Neural progenitor cell (in vitro differentiated cells): ENCODE results near the gene EXOSC10. TPM values are rescaled to one million over a fixed set of nuclear protein-coding genes. Genes with fewer than 3 reads are reported as not detected.

Experiments
- DNase-seq: peaks from one replicate; pipeline ENCODE4 v3.0.0-alpha.2; 2016; ENCODE audit warnings: low spot score
- H2AFZ ChIP-seq: fragments of 200-600 bp; sonication (generic); replicated peaks from 2 replicates; pipeline ENCODE4 v1.6.1; 2016; ENCODE audit warnings: antibody characterized with exemption
- H3F3A ChIP-seq: fragments of 200-600 bp; sonication (generic); 2 replicates; pipeline ENCODE4 v1.6.1; 2016; ENCODE audit warnings: antibody characterized with exemption, low read depth
- H3K27ac ChIP-seq: fragments of 200-600 bp; sonication (generic); 2 replicates; pipeline ENCODE4 v1.5.1; 2016; ENCODE audit warnings: mild to moderate bottlenecking
- H3K27me3 ChIP-seq: fragments of 200-600 bp; sonication (generic); 2 replicates; pipeline ENCODE4 v1.6.1; 2016; ENCODE audit warnings: mild to moderate bottlenecking, moderate library complexity
- H3K36me3 ChIP-seq: fragments of 200-600 bp; sonication (generic); 2 replicates; pipeline ENCODE4 v1.5.1; 2016
- H3K4me1 ChIP-seq: fragments of 200-600 bp; sonication (generic); 2 replicates; pipeline ENCODE4 v1.6.1; 2016; ENCODE audit warnings: mixed run types
- H3K4me2 ChIP-seq: fragments of 200-600 bp; sonication (generic); 2 replicates; pipeline ENCODE4 v1.6.1; 2016
- H3K4me3 ChIP-seq: fragments of 200-600 bp; sonication (generic); 2 replicates; pipeline ENCODE4 v1.5.1; 2016
- H3K79me2 ChIP-seq: fragments of 200-600 bp; sonication (generic); 2 replicates; pipeline ENCODE4 v1.6.1; 2016; ENCODE audit warnings: low read depth
- H3K9ac ChIP-seq: fragments of 200-600 bp; sonication (generic); 2 replicates; pipeline ENCODE4 v1.6.1; 2016
- H3K9me3 ChIP-seq: fragments of 200-600 bp; sonication (generic); 2 replicates; pipeline ENCODE4 v1.5.1; 2016; ENCODE audit warnings: low read depth
- H4K20me1 ChIP-seq: fragments of 200-600 bp; sonication (generic); 2 replicates; pipeline ENCODE4 v1.6.1; 2016; ENCODE audit warnings: low read depth
- H3K27ac Mint-ChIP-seq: 3 replicates; pipeline ENCODE4 v1.8.0; 2021; ENCODE audit warnings: mixed read lengths
- H3K27me3 Mint-ChIP-seq: 2 replicates; pipeline ENCODE4 v1.8.0; 2022; ENCODE audit warnings: low read depth, mild to moderate bottlenecking, inconsistent platforms, moderate library complexity, mixed read lengths; ENCODE audit not compliant: insufficient read depth
- H3K36me3 Mint-ChIP-seq: 3 replicates; pipeline ENCODE4 v1.8.0; 2021; ENCODE audit warnings: mixed read lengths
- H3K4me1 Mint-ChIP-seq: 3 replicates; pipeline ENCODE4 v1.8.0; 2021; ENCODE audit warnings: mixed read lengths
- H3K4me3 Mint-ChIP-seq: 3 replicates; pipeline ENCODE4 v1.8.0; 2021; ENCODE audit warnings: mild to moderate bottlenecking, moderate library complexity, mixed read lengths
- H3K9me3 Mint-ChIP-seq: 3 replicates; pipeline ENCODE4 v1.8.0; 2020; ENCODE audit warnings: mixed read lengths
- EZH2 ChIP-seq: fragments of 200-600 bp; sonication (generic); IDR thresholded peaks from 2 replicates; pipeline ENCODE4 v1.6.1; 2017; ENCODE audit warnings: antibody characterized with exemption, mild to moderate bottlenecking, moderate library complexity
- EZH2phosphoT487 ChIP-seq: fragments of 200-600 bp; sonication (generic); IDR thresholded peaks from 2 replicates; pipeline ENCODE4 v1.6.1; 2017; ENCODE audit warnings: antibody characterized with exemption
- total RNA-seq: library from RNA; depleted of rRNA; stranded (reverse); fragments of >200 nt; gene quantifications from 2 replicates; pipeline ENCODE4 v1.2.3, GENCODE V29; 2015; ENCODE audit warnings: low replicate concordance
- TF ChIP-seq, protein P1 (sequence below): fragments of 200-600 bp; sonication (generic); IDR thresholded peaks from 2 replicates; pipeline ENCODE4 v1.5.1; 2017; ENCODE audit warnings: antibody characterized with exemption, mild to moderate bottlenecking

Gene EXOSC10
- total RNA-seq, 1 donor from 2014 or later, result 102 TPM

DNA sequence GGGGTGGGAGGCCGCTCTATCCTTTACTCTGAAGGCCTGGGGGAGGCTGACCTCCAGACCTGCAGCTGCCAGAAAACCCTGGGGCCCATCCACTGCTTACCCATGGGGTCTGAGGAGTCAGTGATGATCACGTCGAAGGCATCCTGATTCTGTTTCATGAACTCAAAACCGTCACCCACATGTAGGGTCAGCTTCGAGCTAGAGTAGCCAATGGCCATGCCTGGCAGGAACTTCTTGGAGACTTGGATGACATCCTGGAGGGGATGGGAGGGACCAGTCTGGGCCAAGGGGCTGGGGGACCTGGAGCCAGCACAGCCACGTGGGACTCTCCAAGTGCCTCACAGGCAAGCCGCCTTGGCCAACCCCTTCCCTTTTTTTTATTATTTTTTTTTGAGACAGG lies 43.2 kb downstream of the EXOSC10 start:
- Histone ChIP-seq H3K4me2 (no peak overlapping the region), H3K27ac (no peak overlapping the region), H3K27me3 (no peaks in the 10 kb centered on the region), H3K9ac (no peak overlapping the region), H3K4me1 (peaks cover 30% of the 10 kb centered on the region), H3K79me2 (peaks cover 34% of the 10 kb centered on the region), H4K20me1 (peaks cover 45% of the 10 kb centered on the region), H3K4me3 (no peak overlapping the region), H2AFZ (no peak overlapping the region), H3F3A (peaks cover 27% of the 10 kb centered on the region), H3K9me3 (no peaks in the 10 kb centered on the region), H3K36me3 (no peaks in the 10 kb centered on the region)
- no peak overlapping the region for H3K4me3 Mint-ChIP-seq
- TF ChIP-seq EZH2phosphoT487 (no peak), EZH2 (no peak)
- TF ChIP-seq, protein P1, sequence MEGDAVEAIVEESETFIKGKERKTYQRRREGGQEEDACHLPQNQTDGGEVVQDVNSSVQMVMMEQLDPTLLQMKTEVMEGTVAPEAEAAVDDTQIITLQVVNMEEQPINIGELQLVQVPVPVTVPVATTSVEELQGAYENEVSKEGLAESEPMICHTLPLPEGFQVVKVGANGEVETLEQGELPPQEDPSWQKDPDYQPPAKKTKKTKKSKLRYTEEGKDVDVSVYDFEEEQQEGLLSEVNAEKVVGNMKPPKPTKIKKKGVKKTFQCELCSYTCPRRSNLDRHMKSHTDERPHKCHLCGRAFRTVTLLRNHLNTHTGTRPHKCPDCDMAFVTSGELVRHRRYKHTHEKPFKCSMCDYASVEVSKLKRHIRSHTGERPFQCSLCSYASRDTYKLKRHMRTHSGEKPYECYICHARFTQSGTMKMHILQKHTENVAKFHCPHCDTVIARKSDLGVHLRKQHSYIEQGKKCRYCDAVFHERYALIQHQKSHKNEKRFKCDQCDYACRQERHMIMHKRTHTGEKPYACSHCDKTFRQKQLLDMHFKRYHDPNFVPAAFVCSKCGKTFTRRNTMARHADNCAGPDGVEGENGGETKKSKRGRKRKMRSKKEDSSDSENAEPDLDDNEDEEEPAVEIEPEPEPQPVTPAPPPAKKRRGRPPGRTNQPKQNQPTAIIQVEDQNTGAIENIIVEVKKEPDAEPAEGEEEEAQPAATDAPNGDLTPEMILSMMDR, result no peak
- no peak for DNase-seq
- H3K9me3 Mint-ChIP-seq, result no peaks in the 10 kb centered on the region
- peaks cover 3% of the 10 kb centered on the region for H3K36me3 Mint-ChIP-seq
- H3K27me3 Mint-ChIP-seq, result peaks cover 3% of the 10 kb centered on the region
- peaks cover 27% of the 10 kb centered on the region for H3K4me1 Mint-ChIP-seq
- H3K27ac Mint-ChIP-seq, result no peak overlapping the region

DNA sequence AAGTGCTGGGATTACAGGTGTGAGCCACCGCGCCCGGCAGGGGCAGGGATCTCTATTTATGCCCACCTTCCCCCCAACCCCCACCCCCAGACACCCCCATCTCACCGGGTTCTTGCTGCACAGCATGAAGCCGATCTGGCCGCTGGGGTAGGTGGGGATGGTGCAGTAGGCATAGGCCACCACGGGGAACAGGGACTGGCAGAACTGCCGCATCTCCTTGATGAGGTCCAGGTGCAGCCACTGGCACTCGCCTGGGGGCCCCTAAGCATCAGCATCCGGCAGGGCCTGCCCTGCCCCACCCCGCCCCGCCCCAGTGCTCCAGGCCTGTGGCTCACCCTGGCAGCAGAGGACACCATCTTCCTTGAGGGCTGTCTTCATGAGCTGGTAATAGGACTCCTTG lies 44.0 kb downstream of the EXOSC10 start:
- no peaks in the 10 kb centered on the region for H3K9me3 Mint-ChIP-seq
- peaks cover 27% of the 10 kb centered on the region for H3K4me1 Mint-ChIP-seq
- no peak overlapping the region for H3K4me3 Mint-ChIP-seq
- Histone ChIP-seq H3K4me3 (no peak overlapping the region), H3K36me3 (no peaks in the 10 kb centered on the region), H3K9me3 (no peaks in the 10 kb centered on the region), H3K79me2 (peaks cover 26% of the 10 kb centered on the region), H2AFZ (no peak overlapping the region), H3K9ac (no peak overlapping the region), H3K4me2 (no peak overlapping the region), H3K4me1 (peaks cover 25% of the 10 kb centered on the region), H3K27me3 (no peaks in the 10 kb centered on the region), H3F3A (peaks cover 19% of the 10 kb centered on the region), H3K27ac (no peak overlapping the region), H4K20me1 (peaks cover 45% of the 10 kb centered on the region)
- H3K27me3 Mint-ChIP-seq, result no peaks in the 10 kb centered on the region
- peaks cover 3% of the 10 kb centered on the region for H3K36me3 Mint-ChIP-seq
- DNase-seq, result no peak
- TF ChIP-seq EZH2phosphoT487 (no peak), EZH2 (no peak)
- TF ChIP-seq, protein P1, result no peak
- H3K27ac Mint-ChIP-seq, result no peak overlapping the region

DNA sequence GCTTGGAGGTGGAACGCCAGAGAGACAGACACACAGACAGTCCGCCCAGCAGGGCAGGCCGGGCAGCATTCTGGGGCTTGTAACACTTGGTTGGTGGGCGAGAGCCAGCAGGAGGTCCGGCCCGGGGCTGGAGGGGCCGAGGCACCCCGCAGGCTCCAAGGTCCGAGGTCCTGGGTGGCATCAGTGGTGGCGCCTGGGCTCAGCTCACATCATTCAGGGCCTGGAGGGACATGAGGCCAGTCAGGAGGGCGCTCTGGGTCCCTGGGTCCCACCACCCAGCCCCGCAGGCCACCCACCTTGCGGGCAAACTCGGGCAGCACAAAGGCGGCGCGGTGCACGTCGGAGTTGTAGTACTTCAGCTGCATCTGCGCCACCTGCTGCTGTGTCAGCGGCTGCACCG lies 45.0 kb downstream of the EXOSC10 start:
- Mint-ChIP-seq H3K4me3 (no peak overlapping the region), H3K27me3 (no peaks in the 10 kb centered on the region), H3K9me3 (no peaks in the 10 kb centered on the region), H3K4me1 (peaks cover 25% of the 10 kb centered on the region), H3K27ac (no peak overlapping the region), H3K36me3 (peaks cover 3% of the 10 kb centered on the region)
- no peaks in the 10 kb centered on the region for H3K27me3 ChIP-seq
- H3K79me2 ChIP-seq, result peaks cover 20% of the 10 kb centered on the region
- DNase-seq, result no peak
- peaks cover 14% of the 10 kb centered on the region for H3F3A ChIP-seq
- no peak overlapping the region for H3K9ac ChIP-seq
- no peak overlapping the region for H3K4me3 ChIP-seq
- H3K36me3 ChIP-seq, result no peaks in the 10 kb centered on the region
- H4K20me1 ChIP-seq, result peaks cover 45% of the 10 kb centered on the region
- H3K27ac ChIP-seq, result no peak overlapping the region
- H3K4me1 ChIP-seq, result peaks cover 23% of the 10 kb centered on the region
- H3K4me2 ChIP-seq, result no peak overlapping the region
- no peak for TF ChIP-seq EZH2
- TF ChIP-seq, protein P1, result no peak
- TF ChIP-seq EZH2phosphoT487, result no peak
- no peaks in the 10 kb centered on the region for H3K9me3 ChIP-seq
- no peak overlapping the region for H2AFZ ChIP-seq
